Hippocampal formation (tissue), 2 donors: ENCODE data around the gene CACNG4.
"Not testable (repeated sequence)": the region's sequence is repeated elsewhere in the genome, so short reads cannot be mapped to it uniquely, and the experiment has no call there.

ENCODE experiments used
- DNase-seq, 2 donors: peaks; one replicate each; lab custom pipeline; 2025; lab: John Stamatoyannopoulos, UW

The CACNG4 gene

GRCh38 chr17:67018471-67019434 is 54.2 kb downstream of the CACNG4 start:
- DNase-seq: no peak

- DNase-seq: no peak
Observed at GRCh38 chr17:67019809-67020208, 55.3 kb downstream of the CACNG4 start.

- no peak for DNase-seq
Observed at GRCh38 chr17:67020293-67020766, 55.8 kb downstream of the CACNG4 start.

- DNase-seq: no peak
Observed at GRCh38 chr17:67021196-67021595, 56.7 kb downstream of the CACNG4 start.

- no peak for DNase-seq
Observed at GRCh38 chr17:67021743-67022450, 57.4 kb downstream of the CACNG4 start.

DNA sequence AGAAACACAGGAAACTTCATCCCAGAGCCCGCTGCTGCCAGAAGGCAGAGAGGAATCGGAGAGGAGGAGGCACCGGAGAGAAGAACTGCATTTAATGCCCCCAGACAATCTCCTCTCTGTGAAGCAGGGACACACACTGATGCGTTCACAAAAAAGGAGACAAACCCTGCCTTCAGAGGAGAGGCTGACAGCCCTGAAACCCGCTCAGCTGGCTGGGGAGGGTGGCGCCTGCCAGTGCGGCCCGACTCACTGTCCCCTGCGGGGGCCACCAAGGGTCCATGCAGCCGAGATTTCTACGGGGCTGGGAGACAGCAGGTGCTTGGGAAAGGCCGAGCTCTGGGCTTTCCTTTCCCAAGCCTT is 57.9 kb downstream of the CACNG4 start:
- no peak for DNase-seq

DNA sequence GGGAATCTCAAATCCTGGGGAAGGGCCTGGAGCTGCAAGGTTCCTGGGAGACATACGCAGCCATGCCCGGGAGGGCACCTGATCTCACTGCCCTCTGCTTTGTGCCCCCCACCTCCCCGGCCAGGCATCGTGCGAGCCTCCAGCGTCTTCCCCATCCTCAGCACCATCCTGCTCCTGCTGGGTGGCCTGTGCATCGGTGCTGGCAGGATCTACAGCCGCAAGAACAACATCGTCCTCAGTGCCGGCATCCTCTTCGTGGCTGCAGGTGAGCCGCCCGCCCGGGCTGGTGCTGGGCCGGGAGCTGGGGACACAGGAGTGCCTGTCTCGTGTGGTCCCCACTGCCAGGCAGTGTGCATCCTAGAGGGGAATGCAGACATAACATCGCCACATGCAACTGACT is 60.2 kb downstream of the CACNG4 start:
- DNase-seq: no peak

- DNase-seq: no peak
Observed at GRCh38 chr17:67025216-67025792, 60.8 kb downstream of the CACNG4 start.

DNA sequence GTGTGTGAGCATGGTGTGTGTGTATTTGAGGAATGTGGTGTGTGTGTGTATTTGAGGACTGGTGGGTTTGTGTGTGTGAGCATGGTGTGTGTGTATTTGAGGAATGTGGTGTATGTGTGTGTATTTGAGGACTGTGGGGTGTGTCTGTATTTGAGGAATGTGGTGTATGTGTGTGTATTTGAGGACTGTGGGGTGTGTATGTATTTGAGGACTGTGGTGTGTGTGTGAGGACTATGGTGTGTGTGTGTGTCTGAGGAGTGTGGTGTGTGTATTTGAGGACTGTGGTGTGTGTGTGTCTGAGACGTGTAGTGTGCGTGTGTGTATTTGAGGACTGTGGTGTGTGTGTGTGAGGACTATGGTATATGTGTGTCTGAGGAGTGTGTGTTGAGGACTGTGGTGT is 61.8 kb downstream of the CACNG4 start:
- DNase-seq: no peak

- no peak for DNase-seq
Observed at GRCh38 chr17:67027031-67027628, 62.6 kb downstream of the CACNG4 start.

GRCh38 chr17:67030641-67031040 is 66.1 kb downstream of the CACNG4 start:
- DNase-seq: no peak

DNA sequence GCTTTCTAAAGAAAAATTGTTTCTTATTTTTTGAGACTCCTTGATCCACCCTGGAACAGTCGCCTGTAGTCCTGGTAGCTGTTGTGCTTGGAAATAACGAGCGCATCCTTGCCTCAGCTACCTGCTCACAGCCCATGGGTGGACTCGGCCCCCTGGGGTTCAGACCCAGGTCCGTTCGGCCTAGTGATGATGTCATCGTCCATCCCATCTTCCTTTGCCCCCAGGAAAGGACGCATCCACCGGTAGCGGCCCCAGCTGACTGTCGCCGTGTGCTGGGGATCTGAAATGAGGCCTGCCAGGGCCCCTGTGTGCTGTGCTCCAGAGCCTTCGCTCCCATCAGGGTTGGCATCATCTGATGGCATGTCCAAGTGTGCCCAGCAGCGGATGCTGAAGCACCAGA is 67.9 kb downstream of the CACNG4 start:
- DNase-seq: no peak

GRCh38 chr17:67032985-67033384 is 68.5 kb downstream of the CACNG4 start:
- no peak for DNase-seq

- no peak for DNase-seq
Observed at GRCh38 chr17:67033613-67034012, 69.1 kb downstream of the CACNG4 start.

GRCh38 chr17:67035131-67036083 is 70.9 kb downstream of the CACNG4 start:
- no peak for DNase-seq

GRCh38 chr17:67038861-67039365 is 74.4 kb downstream of the CACNG4 start:
- no peak for DNase-seq

DNA sequence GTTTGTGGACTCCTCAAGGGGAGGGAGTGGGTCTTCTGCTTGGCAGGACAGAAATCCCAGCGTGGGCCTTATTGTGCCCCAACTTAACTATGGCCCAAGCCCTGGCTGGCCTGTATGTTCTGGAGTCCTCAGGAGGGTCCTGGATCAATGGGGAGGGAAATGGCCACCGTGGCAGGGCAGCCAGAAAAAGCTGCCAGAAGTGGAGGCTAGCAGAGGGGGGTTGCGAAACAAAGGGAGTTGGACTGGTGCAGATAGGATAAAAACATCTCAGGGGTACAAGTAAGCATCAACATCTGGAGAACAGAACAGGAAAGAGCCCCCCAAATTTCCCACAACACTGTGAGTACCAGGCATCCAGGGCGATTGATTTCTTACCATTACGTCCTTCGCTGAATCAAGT is 76.1 kb downstream of the CACNG4 start:
- DNase-seq: no peak

DNA sequence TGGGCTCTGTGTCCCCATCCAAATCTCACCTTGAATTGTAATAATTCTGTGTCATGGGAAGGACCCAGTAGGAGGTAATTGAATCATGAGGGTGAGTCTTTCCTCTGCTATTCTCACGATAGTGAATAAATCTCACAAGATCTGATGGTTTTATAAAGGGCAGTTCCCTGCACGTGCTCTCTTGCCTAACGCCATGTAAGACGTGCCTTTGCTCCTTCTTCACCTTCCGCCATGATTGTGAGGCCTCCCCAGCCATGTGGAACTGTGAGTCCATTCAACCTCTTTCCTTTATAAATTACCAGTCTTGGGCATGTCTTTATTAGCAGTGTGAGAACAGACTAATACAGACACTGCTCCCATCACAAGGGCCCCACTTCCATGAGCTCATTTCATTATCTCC is 76.6 kb downstream of the CACNG4 start:
- not testable (repeated sequence) for DNase-seq

- DNase-seq: no peak
Observed at GRCh38 chr17:67041531-67041930, 77.0 kb downstream of the CACNG4 start.

DNA sequence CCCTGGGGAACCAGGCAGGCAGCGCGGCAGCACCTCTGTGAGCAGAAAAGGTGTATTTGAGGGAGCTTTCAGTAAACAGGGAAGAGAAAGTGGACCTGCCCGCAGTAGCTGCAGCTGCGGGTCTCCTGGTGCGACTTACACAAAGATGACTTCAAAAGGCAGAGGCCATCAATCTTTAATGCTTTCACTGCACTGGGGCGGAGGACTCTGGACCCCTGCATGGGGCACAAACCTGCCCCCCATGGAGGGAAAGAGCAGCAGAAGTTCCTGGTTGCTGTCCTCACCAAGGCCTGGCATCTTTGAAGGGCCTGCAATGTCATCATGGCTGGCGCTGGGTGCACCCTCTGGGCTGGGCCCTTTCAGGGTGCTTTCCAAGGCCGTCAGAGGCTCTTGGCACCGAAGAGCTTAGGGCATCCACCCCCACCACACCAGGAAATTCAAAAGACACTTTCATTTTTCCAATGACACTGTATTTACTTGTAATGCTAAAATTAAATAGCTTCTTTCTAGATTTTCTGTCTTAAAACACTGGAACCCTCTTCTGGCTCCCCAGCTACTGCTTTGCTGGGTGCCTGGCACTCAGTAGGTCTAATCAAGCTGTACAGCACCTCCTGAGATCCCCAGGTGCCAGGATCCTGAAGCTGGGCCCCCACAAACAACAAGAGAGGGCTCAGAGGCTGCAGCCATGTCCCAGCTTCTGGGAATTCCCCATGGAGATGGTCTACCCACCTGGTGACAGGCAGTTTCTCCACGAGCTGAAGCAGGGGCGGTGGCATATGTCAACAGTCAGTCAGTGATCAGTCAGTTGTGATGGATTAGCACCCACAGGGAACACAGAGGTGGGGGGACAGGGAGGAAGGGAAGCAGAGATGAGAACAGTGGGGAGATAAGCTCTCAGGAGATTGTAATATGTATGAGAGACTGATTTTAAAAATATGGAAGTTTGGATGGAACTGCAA is 77.7 kb downstream of the CACNG4 start:
- DNase-seq: no peak
